H9 (cell line): ENCODE measurements around the gene ARHGEF16. TPM values are rescaled to one million over a fixed set of nuclear protein-coding genes. Genes with fewer than 3 reads are reported as not detected.

Experiments used
- DNase-seq: peaks from one replicate; pipeline ENCODE4 v3.0.0-alpha.2; 2017
- H2AFZ ChIP-seq: one replicate; pipeline ENCODE4 v1.6.1; 2013; ENCODE audit warnings: mild to moderate bottlenecking, low read length, control low read depth, moderate library complexity
- H2AK5ac ChIP-seq: 2 replicates; pipeline ENCODE4 v1.6.1; 2013; ENCODE audit warnings: low read length, control low read depth, mixed read lengths; ENCODE audit not compliant: insufficient read length
- H2BK120ac ChIP-seq: one replicate; pipeline ENCODE4 v1.6.1; 2013; ENCODE audit warnings: low read depth, mild to moderate bottlenecking, low read length, control low read depth, inconsistent platforms; ENCODE audit not compliant: poor library complexity, severe bottlenecking
- H2BK12ac ChIP-seq: 2 replicates; pipeline ENCODE4 v1.6.1; 2013; ENCODE audit warnings: low read length, control low read depth, mixed read lengths, low read depth; ENCODE audit not compliant: insufficient read length
- H2BK15ac ChIP-seq: 2 replicates; pipeline ENCODE4 v1.6.1; 2013; ENCODE audit warnings: low read depth, low read length, control low read depth
- H2BK20ac ChIP-seq: one replicate; pipeline ENCODE4 v1.6.1; 2013; ENCODE audit warnings: low read depth, mild to moderate bottlenecking, low read length, control low read depth, inconsistent platforms; ENCODE audit not compliant: poor library complexity, severe bottlenecking
- H2BK5ac ChIP-seq: 2 replicates; pipeline ENCODE4 v1.6.1; 2013; ENCODE audit warnings: low read length, control low read depth, mixed read lengths; ENCODE audit not compliant: insufficient read length
- H3K14ac ChIP-seq: 2 replicates; pipeline ENCODE4 v1.6.1; 2013; ENCODE audit warnings: low read length, control low read depth; ENCODE audit not compliant: insufficient read depth
- H3K18ac ChIP-seq: 2 replicates; pipeline ENCODE4 v1.6.1; 2013; ENCODE audit warnings: low read depth, mild to moderate bottlenecking, mixed read lengths, low read length, control low read depth; ENCODE audit not compliant: insufficient read length
- H3K23ac ChIP-seq: 2 replicates; pipeline ENCODE4 v1.6.1; 2013; ENCODE audit warnings: low read length, control low read depth, mixed read lengths, low read depth; ENCODE audit not compliant: insufficient read length
- H3K23me2 ChIP-seq: 2 replicates; pipeline ENCODE4 v1.6.1; 2013; ENCODE audit warnings: low read depth, mild to moderate bottlenecking, mixed read lengths, low read length, control low read depth; ENCODE audit not compliant: insufficient read length, poor library complexity, severe bottlenecking
- H3K27ac ChIP-seq: 2 replicates; pipeline ENCODE4 v1.5.1; 2013; ENCODE audit warnings: low read length, control low read depth, mixed read lengths, low read depth; ENCODE audit not compliant: insufficient read length
- H3K27me3 ChIP-seq: 2 replicates; pipeline ENCODE4 v1.6.1; 2013; ENCODE audit warnings: low read length, control low read depth, inconsistent platforms; ENCODE audit not compliant: insufficient read depth
- H3K4ac ChIP-seq: 2 replicates; pipeline ENCODE4 v1.6.1; 2013; ENCODE audit warnings: low read depth, mild to moderate bottlenecking, control low read depth, inconsistent platforms, low read length, moderate library complexity
- H3K4me1 ChIP-seq: 2 replicates; pipeline ENCODE4 v1.6.1; 2013; ENCODE audit warnings: low read length, control low read depth, inconsistent platforms; ENCODE audit not compliant: insufficient read depth
- H3K4me2 ChIP-seq: 2 replicates; pipeline ENCODE4 v1.6.1; 2013; ENCODE audit warnings: low read length, control low read depth, mixed read lengths; ENCODE audit not compliant: insufficient read length, insufficient read depth
- H3K56ac ChIP-seq: 2 replicates; pipeline ENCODE4 v1.6.1; 2013; ENCODE audit warnings: low read depth, mild to moderate bottlenecking, mixed read lengths, low read length, control low read depth; ENCODE audit not compliant: insufficient read length
- H3K79me1 ChIP-seq: 2 replicates; pipeline ENCODE4 v1.6.1; 2013; ENCODE audit warnings: low read depth, mild to moderate bottlenecking, moderate library complexity, low read length, control low read depth, inconsistent platforms; ENCODE audit not compliant: insufficient read depth, poor library complexity, severe bottlenecking
- H3K79me2 ChIP-seq: 2 replicates; pipeline ENCODE4 v1.6.1; 2013; ENCODE audit warnings: low read length, control low read depth, inconsistent platforms; ENCODE audit not compliant: insufficient read depth
- H3K9ac ChIP-seq: 2 replicates; pipeline ENCODE4 v1.6.1; 2013; ENCODE audit warnings: low read length, control low read depth, mixed read lengths; ENCODE audit not compliant: insufficient read length; ENCODE audit errors: extremely low read depth
- H3K9me3 ChIP-seq: one replicate; pipeline ENCODE4 v1.6.1; 2013; ENCODE audit warnings: low read depth, low read length, inconsistent platforms; ENCODE audit not compliant: control insufficient read depth
- H3T11ph ChIP-seq: one replicate; pipeline ENCODE4 v1.6.1; 2013; ENCODE audit warnings: mild to moderate bottlenecking, low read length, control low read depth, inconsistent platforms
- H4K20me1 ChIP-seq: one replicate; pipeline ENCODE4 v1.6.1; 2013; ENCODE audit not compliant: control insufficient read depth, insufficient read length, insufficient read depth
- H4K5ac ChIP-seq: 2 replicates; pipeline ENCODE4 v1.6.1; 2013; ENCODE audit warnings: low read depth, mild to moderate bottlenecking, mixed read lengths, low read length, control low read depth; ENCODE audit not compliant: insufficient read length
- H4K8ac ChIP-seq: replicated peaks from 2 replicates; pipeline ENCODE4 v1.6.1; 2013; ENCODE audit warnings: low read length, control low read depth, mixed read lengths, low read depth; ENCODE audit not compliant: insufficient read length
- H4K91ac ChIP-seq: 2 replicates; pipeline ENCODE4 v1.6.1; 2013; ENCODE audit warnings: low read depth, mild to moderate bottlenecking, moderate library complexity, mixed read lengths, low read length, control low read depth; ENCODE audit not compliant: insufficient read length
- H3K27ac Mint-ChIP-seq, 3 experiments: 2 replicates in 2 of 3; 3 replicates in 1 of 3; pipeline ENCODE4 v1.8.0; 2020 to 2021; ENCODE audit warnings: mixed read lengths in 3 of 3, mild to moderate bottlenecking in 1 of 3, moderate library complexity in 1 of 3
- H3K27me3 Mint-ChIP-seq: 2 replicates; pipeline ENCODE4 v1.8.0; 2021; ENCODE audit warnings: low read depth, mild to moderate bottlenecking, moderate library complexity, mixed read lengths
- H3K36me3 Mint-ChIP-seq, 3 experiments: 2 replicates in 2 of 3; 3 replicates in 1 of 3; pipeline ENCODE4 v1.8.0; 2020 to 2021; ENCODE audit warnings: low read depth in 3 of 3, mixed read lengths in 3 of 3; ENCODE audit not compliant: insufficient read depth in 1 of 3
- H3K4me1 Mint-ChIP-seq, 2 experiments: 2 replicates each; pipeline ENCODE4 v1.8.0; 2020; ENCODE audit warnings: mixed read lengths in 2 of 2
- H3K4me3 Mint-ChIP-seq, 2 experiments: 2 replicates in 1 of 2; 3 replicates in 1 of 2; pipeline ENCODE4 v1.8.0; 2020 to 2021; ENCODE audit warnings: mild to moderate bottlenecking in 2 of 2, mixed read lengths in 2 of 2, moderate library complexity in 1 of 2
- H3K9me3 Mint-ChIP-seq, 2 experiments: 2 replicates in 1 of 2; 3 replicates in 1 of 2; pipeline ENCODE4 v1.8.0; 2020; ENCODE audit warnings: mild to moderate bottlenecking in 2 of 2, mixed read lengths in 2 of 2, moderate library complexity in 1 of 2
- CTCF ChIP-seq: fragments of 200-600 bp; sonication (generic); conservative IDR thresholded peaks from 3 replicates; pipeline ENCODE4 v1.8.0; 2021; ENCODE audit warnings: antibody characterized with exemption, mild to moderate bottlenecking
- WGBS: extraction: QIAGEN DNeasy Blood & Tissue Kit; methylation state at CpG from one replicate; pipeline ENCODE4 v1.1.7; 2013; ENCODE audit warnings: missing lambda C conversion rate, low lambda C conversion rate, mixed read lengths; ENCODE audit not compliant: insufficient read length; ENCODE audit errors: extremely low coverage; 5-methylcytosine and 5-hydroxymethylcytosine counted together
- total RNA-seq: library from RNA; stranded (reverse); gene quantifications from 2 replicates; pipeline ENCODE4 v1.2.1, GENCODE V29; 2021

ARHGEF16 gene
- total RNA-seq, 1 experiment from 2014 or later: 48.5 TPM

GRCh38 chr1:3477241-3477995, 23.0 kb downstream of the ARHGEF16 start:
- DNase-seq: no peak
- H3K23ac ChIP-seq: no peak overlapping the region
- H3K9ac ChIP-seq: no peak overlapping the region
- Mint-ChIP-seq H3K9me3 (no peaks in the 10 kb centered on the region), H3K36me3 (peaks cover 4 to 19% (median 14%) of the 10 kb centered on the region in 3 experiments; a peak in 5 of 7 replicates), H3K4me3 (no peak overlapping the region), H3K27me3 (no peaks in the 10 kb centered on the region), H3K27ac (no peak overlapping the region), H3K4me1 (no peaks in the 10 kb centered on the region)
- no peak overlapping the region for H3K18ac ChIP-seq
- H4K8ac ChIP-seq: no peak overlapping the region
- H4K5ac ChIP-seq: no peak overlapping the region
- TF ChIP-seq CTCF: no peak
- H2BK12ac ChIP-seq: no peak overlapping the region
- H3K4ac ChIP-seq: no peak overlapping the region
- H3K4me2 ChIP-seq: no peak overlapping the region
- H3K27ac ChIP-seq: no peak overlapping the region
- H2BK15ac ChIP-seq: no peak overlapping the region
- H2BK20ac ChIP-seq: no peak overlapping the region
- no peak overlapping the region for H3K56ac ChIP-seq
- H3K79me2 ChIP-seq: no peaks in the 10 kb centered on the region
- H2AFZ ChIP-seq: no peak overlapping the region
- H4K91ac ChIP-seq: no peak overlapping the region
- no peaks in the 10 kb centered on the region for H3K27me3 ChIP-seq
- WGBS: no CpG with 5 or more reads among the region's 28 CpGs
- no peaks in the 10 kb centered on the region for H3K23me2 ChIP-seq
- no peak overlapping the region for H3K14ac ChIP-seq
- no peak overlapping the region for H2AK5ac ChIP-seq
- H2BK5ac ChIP-seq: no peak overlapping the region
- peaks cover 4% of the 10 kb centered on the region for H4K20me1 ChIP-seq
- no peaks in the 10 kb centered on the region for H3K4me1 ChIP-seq
- H3K9me3 ChIP-seq: no peaks in the 10 kb centered on the region
- no peaks in the 10 kb centered on the region for H3K79me1 ChIP-seq
- H3T11ph ChIP-seq: no peak overlapping the region
- no peak overlapping the region for H2BK120ac ChIP-seq
